NCI-H187 (cell line): Measurements from ENCODE around the gene GRIA3.
"Not testable (repeated sequence)": the region's sequence is repeated elsewhere in the genome, so short reads cannot be mapped to it uniquely, and the experiment has no call there.

Source experiments
- DNase-seq, 2 experiments: peaks; one replicate each; lab custom pipeline; 2025; lab: John Stamatoyannopoulos, UW

Gene GRIA3

DNA sequence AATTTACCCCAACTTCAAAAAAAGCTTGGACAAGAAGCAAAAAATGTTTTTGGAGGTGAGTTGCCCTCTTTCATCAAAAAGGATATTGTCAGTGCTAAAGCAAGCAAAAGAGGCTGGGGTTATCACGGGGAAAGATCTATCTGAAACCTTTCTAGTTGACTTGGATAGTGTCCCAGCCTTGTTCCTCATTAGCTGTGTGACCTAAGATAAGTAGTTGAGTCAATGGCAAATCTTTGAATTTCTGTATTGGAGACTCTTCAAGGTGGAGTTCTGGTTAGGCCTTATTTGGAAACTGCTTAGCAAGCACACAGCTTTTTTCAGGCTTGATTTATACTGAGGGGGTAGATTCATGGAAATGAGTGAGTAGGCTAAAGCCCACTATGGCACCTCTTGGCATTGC is 271.6 kb downstream of the GRIA3 start:
- no peak for DNase-seq

DNA sequence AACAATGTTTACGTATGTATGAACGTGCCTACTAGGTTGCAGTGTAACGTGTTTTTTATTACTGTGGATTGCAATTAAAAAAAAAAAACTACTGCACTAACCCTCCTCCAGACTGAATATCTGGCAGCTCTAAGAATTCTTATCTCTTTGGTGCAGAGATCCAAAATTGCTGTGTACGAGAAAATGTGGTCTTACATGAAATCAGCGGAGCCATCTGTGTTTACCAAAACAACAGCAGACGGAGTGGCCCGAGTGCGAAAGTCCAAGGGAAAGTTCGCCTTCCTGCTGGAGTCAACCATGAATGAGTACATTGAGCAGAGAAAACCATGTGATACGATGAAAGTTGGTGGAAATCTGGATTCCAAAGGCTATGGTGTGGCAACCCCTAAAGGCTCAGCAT is 280.6 kb downstream of the GRIA3 start:
- DNase-seq = no peak

- DNase-seq = no peak
Measured at GRCh38 chrX:123468481-123468880, 284.4 kb downstream of the GRIA3 start.

DNA sequence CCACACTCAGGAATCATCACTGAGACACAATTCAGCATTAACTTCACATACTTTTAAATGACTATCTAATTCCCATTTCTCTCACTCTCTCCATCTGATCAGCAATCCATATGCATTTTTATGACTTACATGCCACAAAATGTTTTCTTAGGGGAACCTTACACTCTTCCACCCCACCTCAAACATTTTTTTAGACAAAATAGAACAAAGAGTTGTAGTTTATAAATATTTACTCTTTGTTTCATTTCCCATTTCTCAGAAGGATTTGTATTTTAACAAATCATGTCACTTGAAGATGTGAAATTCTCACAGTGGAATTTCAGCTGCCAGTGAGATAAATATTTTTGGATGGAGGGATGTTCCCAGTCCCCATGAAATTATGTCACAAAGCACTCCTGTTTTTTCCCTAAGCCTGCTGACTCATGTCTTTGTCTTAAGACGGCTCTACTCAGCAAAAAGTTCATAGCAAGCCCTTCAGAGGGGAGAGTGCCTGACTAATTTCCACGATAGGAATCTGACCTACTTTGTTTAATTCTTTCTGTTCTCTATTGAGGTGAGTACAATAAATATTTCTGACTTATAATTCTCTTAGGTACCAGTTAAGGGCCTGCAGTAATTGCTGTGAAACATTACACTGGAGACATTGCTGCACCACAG is 291.1 kb downstream of the GRIA3 start:
- no peak for DNase-seq

- DNase-seq = no peak
Measured at GRCh38 chrX:123476611-123477219, 292.6 kb downstream of the GRIA3 start.

GRCh38 chrX:123477673-123478072 is 293.6 kb downstream of the GRIA3 start:
- DNase-seq = no peak

- no peak for DNase-seq
Measured at GRCh38 chrX:123481913-123482851, 298.1 kb downstream of the GRIA3 start.

- no peak for DNase-seq
Measured at GRCh38 chrX:123486297-123486696, 302.2 kb downstream of the GRIA3 start.

DNA sequence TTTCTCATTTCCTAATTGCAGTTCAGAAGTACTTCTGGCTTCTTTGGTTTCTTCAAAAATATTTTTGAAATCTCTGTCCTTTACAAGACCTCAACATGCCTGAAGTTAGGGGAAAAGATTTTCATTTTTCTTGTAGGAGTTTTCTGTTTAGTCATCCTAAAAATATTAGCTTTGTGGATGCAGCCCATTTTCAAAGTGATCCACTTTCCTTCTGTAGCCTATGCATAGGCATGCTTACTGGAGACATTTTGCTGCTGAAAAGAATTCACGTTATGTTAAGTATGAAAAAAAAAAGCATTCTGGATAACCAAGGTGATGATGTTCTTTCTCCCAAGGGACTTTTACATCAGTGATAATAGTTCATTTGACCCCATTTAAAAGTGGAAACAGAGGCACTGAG is 303.2 kb downstream of the GRIA3 start:
- DNase-seq = no peak

- DNase-seq = no peak
Measured at GRCh38 chrX:123487669-123488068, 303.6 kb downstream of the GRIA3 start.

GRCh38 chrX:123489011-123489410 is 304.9 kb downstream of the GRIA3 start:
- DNase-seq = no peak

DNA sequence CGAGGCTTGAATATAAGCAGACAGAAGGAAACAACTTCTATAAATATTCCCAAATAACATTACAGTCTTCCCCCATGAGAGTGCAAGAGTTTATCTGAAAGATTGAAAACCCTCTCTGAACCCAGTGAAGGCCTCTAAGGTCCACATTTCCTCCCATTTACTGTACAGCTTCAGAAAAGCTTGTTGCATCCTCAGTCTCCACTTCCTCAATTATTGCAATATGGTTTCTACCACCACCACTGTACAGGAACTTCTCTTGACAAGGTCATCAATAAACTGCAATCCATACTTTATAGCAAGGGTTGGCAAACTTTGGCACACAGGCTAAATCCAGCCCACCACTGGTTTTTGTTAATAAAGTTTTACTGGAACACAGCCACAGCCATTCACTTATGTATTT is 309.8 kb downstream of the GRIA3 start:
- no peak for DNase-seq

- DNase-seq = no peak
Measured at GRCh38 chrX:123499787-123500186, 315.7 kb downstream of the GRIA3 start.

- no peak for DNase-seq
Measured at GRCh38 chrX:123504047-123504446, 320.0 kb downstream of the GRIA3 start.

DNA sequence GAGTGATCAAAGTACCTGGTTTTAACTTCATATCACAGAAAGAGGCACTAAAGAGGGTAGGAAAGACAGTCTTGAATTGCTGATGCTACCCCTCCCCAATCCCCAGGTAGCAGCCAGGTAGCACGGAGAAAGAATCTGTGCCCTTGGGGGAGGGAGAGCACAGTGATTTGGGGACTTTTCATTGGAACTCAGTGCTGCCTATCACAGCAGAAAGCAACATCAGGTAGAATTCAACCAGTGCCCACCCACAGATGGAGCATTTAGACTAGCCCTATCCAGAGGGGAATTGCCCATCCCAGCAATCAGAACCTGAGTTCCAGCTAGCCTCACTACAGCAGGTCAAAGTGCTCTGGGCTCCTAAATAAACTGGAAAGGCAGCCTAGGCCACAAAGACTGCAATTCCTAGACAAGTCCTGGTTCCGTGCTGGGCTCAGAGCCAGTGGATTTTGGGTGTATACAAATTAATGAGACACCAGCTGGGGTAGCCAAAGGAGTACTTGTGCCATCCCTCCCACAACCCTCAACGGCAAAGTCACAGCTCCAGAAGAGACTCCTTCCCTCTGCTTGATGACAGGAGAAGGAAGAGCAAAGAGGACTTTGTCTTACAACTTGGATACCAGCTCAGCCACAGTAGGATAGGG is 320.7 kb downstream of the GRIA3 start:
- DNase-seq = no peak

GRCh38 chrX:123513585-123514278 is 329.7 kb downstream of the GRIA3 start:
- no peak for DNase-seq

DNA sequence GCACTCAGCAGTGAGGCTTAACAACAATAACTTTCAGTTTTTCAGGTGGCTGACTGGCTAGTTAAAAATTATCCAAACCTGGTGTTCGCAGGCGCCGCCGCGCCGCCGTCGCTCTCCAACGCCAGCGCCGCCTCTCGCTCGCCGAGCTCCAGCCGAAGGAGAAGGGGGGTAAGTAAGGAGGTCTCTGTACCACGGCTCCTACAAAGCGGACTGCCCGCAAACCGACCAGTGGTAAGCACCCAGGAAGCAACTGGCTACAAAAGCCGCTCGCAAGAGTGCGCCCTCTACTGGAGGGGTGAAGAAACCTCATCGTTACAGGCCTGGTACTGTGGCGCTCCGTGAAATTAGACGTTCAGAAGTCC is 330.2 kb downstream of the GRIA3 start:
- not testable (repeated sequence) for DNase-seq

DNA sequence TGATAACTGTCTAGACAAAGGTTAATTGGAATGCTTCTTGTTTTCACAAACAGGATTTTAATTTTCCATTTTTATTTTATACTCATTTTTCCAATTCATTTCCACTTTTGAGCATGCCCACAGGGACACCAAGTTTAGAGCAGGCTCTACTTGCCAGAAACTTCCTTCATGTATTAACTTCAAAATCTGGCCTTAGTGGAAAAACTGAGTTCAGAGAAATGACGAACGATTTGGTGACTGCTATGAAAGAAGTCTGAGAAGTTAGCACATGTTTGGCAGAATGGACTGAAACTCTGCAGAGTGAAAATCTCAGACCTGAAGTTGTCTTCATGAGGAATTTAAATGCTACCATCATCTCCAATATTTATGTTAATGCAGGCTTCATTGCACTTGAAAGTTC is 334.7 kb downstream of the GRIA3 start:
- no peak for DNase-seq

DNA sequence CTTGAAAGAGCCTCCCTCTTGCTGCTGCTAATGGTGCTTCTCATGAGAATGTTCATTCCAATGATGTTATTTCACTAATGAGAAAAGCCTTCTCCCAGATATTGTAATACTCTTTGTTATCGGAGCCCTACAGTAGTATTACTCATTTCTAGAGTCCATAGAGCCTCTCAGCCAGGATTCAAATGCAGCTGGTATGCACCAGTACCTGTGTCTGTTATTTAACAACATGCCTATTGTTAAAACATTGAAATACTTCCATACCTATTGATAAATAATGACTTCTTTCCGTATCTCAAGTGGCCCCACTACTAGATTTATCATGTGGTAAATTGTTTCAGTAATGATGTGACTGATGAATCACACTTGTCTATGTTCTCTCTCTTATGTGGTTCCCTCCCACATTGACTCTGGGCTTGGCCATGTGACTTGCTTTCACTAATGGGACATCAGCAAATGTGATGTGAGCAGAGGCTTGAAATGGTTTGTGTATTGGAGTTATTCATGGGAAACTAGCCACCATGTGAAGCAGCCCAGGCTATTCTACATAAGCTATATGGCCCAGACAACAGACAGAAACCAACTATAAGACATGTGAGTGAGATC is 341.1 kb downstream of the GRIA3 start:
- DNase-seq = no peak

DNA sequence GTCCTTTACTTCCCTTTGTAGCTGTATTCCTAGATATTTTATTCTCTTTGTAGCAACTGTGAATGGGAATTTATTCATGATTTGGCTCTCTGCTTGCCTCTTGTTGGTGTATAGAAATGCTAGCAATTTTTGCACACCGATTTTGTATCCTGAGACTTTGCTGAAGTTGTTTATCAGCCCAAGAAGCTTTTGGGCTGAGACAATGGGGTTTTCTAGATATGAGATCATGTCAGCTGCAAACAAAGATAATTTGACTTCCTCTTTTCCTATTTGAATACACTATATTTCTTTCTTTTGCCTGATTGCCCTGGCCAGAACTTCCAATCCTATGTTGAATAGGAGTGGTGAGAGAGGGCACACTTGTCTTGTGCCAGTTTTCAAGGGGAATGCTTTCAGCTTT is 346.6 kb downstream of the GRIA3 start:
- DNase-seq = not testable (repeated sequence)
